Endothelial cell of umbilical vein (primary cell): ENCODE data around the gene RASAL2. TPM values are rescaled to one million over a fixed set of nuclear protein-coding genes. Genes with fewer than 3 reads are reported as not detected.

Experiments
- BruUV-seq: library from RNA; stranded (reverse); fragments of 400-500 nt; replicated peaks from 2 replicates; lab custom pipeline; 2021; lab: Mats Ljungman, UMichigan
- CTCF ChIA-PET: fragments of 300-600, 350-600 bp; sonication (Branson Sonifier 250); formaldehyde crosslinking; loops from one replicate; lab custom pipeline; 2021; ENCODE audit warnings: antibody characterized with exemption, inconsistent platforms; lab: Charles Lee
- POLR2A ChIA-PET: fragments of 300-600, 350-600 bp; sonication (Branson Sonifier 250); formaldehyde crosslinking; loops from one replicate; lab custom pipeline; 2021; ENCODE audit warnings: antibody characterized with exemption, inconsistent platforms; lab: Charles Lee
- DNase-seq: peaks from one replicate; pipeline ENCODE4 v3.0.0-alpha.2; 2011; ENCODE audit warnings: low read depth, low spot score
- FAIRE-seq: peaks from 2 replicates; lab custom pipeline; 2011; peaks lifted over from hg19 to GRCh38; lab: Jason Lieb, UNC
- H2AFZ ChIP-seq: 2 replicates; pipeline ENCODE4 v1.6.0; 2012; ENCODE audit warnings: low read depth, low read length, control low read depth, inconsistent platforms
- H3K27ac ChIP-seq: 2 replicates; pipeline ENCODE4 v1.5.1; 2011; ENCODE audit warnings: low read depth, mild to moderate bottlenecking, control low read depth, low read length, moderate library complexity; ENCODE audit not compliant: insufficient read depth
- H3K27me3 ChIP-seq, 2 experiments: 2 replicates each; pipeline versions ENCODE4 v1.6.0 to v1.6.1; 2011; ENCODE audit warnings: low read length in 2 of 2, mixed read lengths in 1 of 2; ENCODE audit not compliant: control insufficient read depth in 2 of 2, insufficient read depth in 2 of 2
- H3K36me3 ChIP-seq, 2 experiments: 2 replicates in 1 of 2; 3 replicates in 1 of 2; pipeline ENCODE4 v1.5.1; 2011; ENCODE audit warnings: low read length in 2 of 2, mild to moderate bottlenecking in 1 of 2, moderate library complexity in 1 of 2; ENCODE audit not compliant: control insufficient read depth in 2 of 2, insufficient read depth in 2 of 2; ENCODE audit errors: extremely low read depth in 1 of 2
- H3K4me1 ChIP-seq: 3 replicates; pipeline ENCODE4 v1.5.1; 2011; ENCODE audit warnings: mild to moderate bottlenecking, low read length; ENCODE audit not compliant: control insufficient read depth, insufficient read depth; ENCODE audit errors: extremely low read depth
- H3K4me2 ChIP-seq: 2 replicates; pipeline ENCODE4 v1.6.1; 2011; ENCODE audit warnings: low read length, control low read depth, mixed read lengths; ENCODE audit not compliant: insufficient read depth
- H3K4me3 ChIP-seq, 3 experiments: fragments of 200-600 bp in 1 of 3; sonication (generic), shearing (Covaris generic) in 1 of 3; replicated peaks in 1 of 3; 2 replicates each; pipeline ENCODE4 v1.5.1; 2011 to 2016; ENCODE audit warnings: control low read depth in 3 of 3, low read length in 3 of 3, mild to moderate bottlenecking in 2 of 3, inconsistent platforms in 1 of 3, low read depth in 1 of 3, moderate library complexity in 1 of 3; ENCODE audit not compliant: insufficient read depth in 1 of 3
- H3K79me2 ChIP-seq: 2 replicates; pipeline ENCODE4 v1.6.0; 2012; ENCODE audit warnings: low read length, inconsistent platforms; ENCODE audit not compliant: control insufficient read depth, insufficient read depth
- H3K9ac ChIP-seq: replicated peaks from 2 replicates; pipeline ENCODE3; 2011; ENCODE audit warnings: low read length, control low read depth; ENCODE audit not compliant: insufficient read depth; ENCODE audit errors: extremely low read depth
- H3K9me1 ChIP-seq: replicated peaks from 3 replicates; pipeline ENCODE4 v1.6.0; 2011; ENCODE audit warnings: mild to moderate bottlenecking, low read length; ENCODE audit not compliant: control insufficient read depth, insufficient read depth; ENCODE audit errors: extremely low read depth
- H3K9me3 ChIP-seq: replicated peaks from 2 replicates; pipeline ENCODE4 v1.5.1; 2012; ENCODE audit warnings: low read length, inconsistent platforms; ENCODE audit not compliant: control insufficient read depth, insufficient read depth
- H4K20me1 ChIP-seq: replicated peaks from 2 replicates; pipeline ENCODE3; 2011; ENCODE audit warnings: mild to moderate bottlenecking, low read length; ENCODE audit not compliant: control insufficient read depth, insufficient read depth; ENCODE audit errors: extremely low read depth
- CTCF ChIP-seq, 2 donors: IDR thresholded peaks; 1 replicate in 1 of 2; 2 replicates in 1 of 2; pipeline ENCODE4 v1.5.1; 2011; ENCODE audit warnings: low read length in 2 of 2, mild to moderate bottlenecking in 2 of 2, moderate library complexity in 2 of 2, control low read depth in 1 of 2, inconsistent platforms in 1 of 2, low read depth in 1 of 2; ENCODE audit not compliant: insufficient read depth in 1 of 2; ENCODE audit errors: extremely low read depth in 1 of 2
- EZH2 ChIP-seq: IDR thresholded peaks from 2 replicates; pipeline ENCODE4 v1.6.1; 2012; ENCODE audit warnings: borderline replicate concordance, low read depth, mild to moderate bottlenecking, moderate library complexity, low read length, inconsistent platforms; ENCODE audit not compliant: severe bottlenecking
- GATA2 ChIP-seq: IDR thresholded peaks from 2 replicates; pipeline ENCODE4 v1.7.0; 2011; ENCODE audit warnings: low read depth, mild to moderate bottlenecking, moderate library complexity, mixed read lengths, low read length; ENCODE audit not compliant: insufficient read length, insufficient read depth
- MAX ChIP-seq: IDR thresholded peaks from 2 replicates; pipeline ENCODE4 v1.6.1; 2011; ENCODE audit not compliant: insufficient read depth, insufficient read length
- MYC ChIP-seq: IDR thresholded peaks from one replicate; pipeline ENCODE4 v1.6.1; 2011; ENCODE audit warnings: mild to moderate bottlenecking, low read depth, low read length
- dilution Hi-C: fragments of 300-500 bp; cut with MboI; formaldehyde crosslinking; loops from one replicate; pipeline ENCODE4 v1.15.0; 2019; ENCODE audit warnings: low sequenced_read_pairs; ENCODE audit not compliant: extremely low pct_ligation_motif_present
- intact Hi-C: fragments of 100-400 bp; cut with micrococcal nuclease; formaldehyde crosslinking; loops from one replicate; pipeline ENCODE4 v1.10.0; 2022
- polyA plus RNA-seq, 4 experiments: library from polyadenylated mRNA; depleted of rRNA in 3 of 4; stranded (reverse) in 3 of 4; unstranded in 1 of 4; fragments of >200 nt; gene quantifications; 2 replicates each; pipeline versions ENCODE4 v1.2.1 to v1.2.3, GENCODE V29; 2011 to 2012; ENCODE audit warnings: missing spikeins in 1 of 4
- total RNA-seq: library from RNA; stranded (reverse); gene quantifications from 2 replicates; pipeline ENCODE4 v1.2.3, GENCODE V29; 2021

The RASAL2 gene
- total and polyA plus RNA-seq, 2 donors (not counting 3 experiments of a cell fraction or from before 2014, with no cell fraction given): 12.5 to 15.5 TPM

DNA sequence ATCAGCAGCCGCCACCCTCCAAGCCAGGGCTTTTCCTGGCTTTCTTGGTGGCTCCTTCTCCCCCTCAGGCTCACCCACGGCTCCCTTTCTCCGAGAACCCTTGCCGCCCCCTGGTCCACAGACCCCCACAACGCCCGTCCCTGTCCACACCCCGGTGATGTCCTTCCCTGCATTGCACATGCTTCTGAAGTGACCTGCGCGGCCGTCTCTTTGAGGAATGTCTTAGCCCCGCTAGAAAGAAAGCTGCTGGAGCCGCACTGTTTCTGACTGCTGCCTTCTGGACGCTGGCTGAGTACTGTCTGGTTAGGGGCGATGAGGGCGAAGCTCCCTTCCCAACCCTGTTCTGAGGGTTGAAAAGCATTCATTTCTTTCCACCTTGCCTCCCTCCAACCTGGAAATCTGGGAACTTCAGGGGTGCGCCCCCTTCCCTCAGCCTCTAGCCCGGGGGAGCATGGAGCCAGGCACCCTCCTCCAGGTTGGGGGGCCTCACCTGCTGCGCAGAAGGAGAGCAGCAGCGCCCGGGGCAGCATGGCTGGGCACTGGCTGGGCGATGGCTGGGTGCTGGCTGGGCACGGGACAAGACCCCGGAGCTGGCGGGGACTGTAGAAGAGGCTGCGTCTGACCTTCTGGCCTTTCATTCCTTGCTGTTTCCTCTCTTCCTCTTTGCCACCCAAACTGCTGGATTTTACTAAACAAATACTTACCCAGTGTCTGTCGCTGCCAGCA lies 402.7 kb downstream of the RASAL2 start, which contains the start of gene CLEC20A:
CLEC20A (minus strand) TSS at position 555 of the 726 bp plus-strand sequence; CDS start at position 530, 25 bp downstream.
- no peaks in the 10 kb centered on the region for H3K9me3 ChIP-seq
- no peak within 1 kb of the TSS for H3K4me2 ChIP-seq
- H2AFZ ChIP-seq: no peak within 1 kb of the TSS
- H3K4me1 ChIP-seq: no peaks in the 10 kb centered on the region
- H4K20me1 ChIP-seq: no peaks in the 10 kb centered on the region
- no peak for DNase-seq
- intact Hi-C loops: no loop called here
- no peak within 1 kb of the TSS for H3K27ac ChIP-seq
- TF ChIP-seq MYC (no peak), GATA2 (no peak), MAX (no peak), CTCF (IDR thresholded peaks at IDR 0.05; ENCODE audit: extremely low read depth in 1 of 2, insufficient read depth in 1 of 2, low read depth in 1 of 2, low read length in 2 of 2) (no peak), EZH2 (no peak)
- ChIA-PET POLR2A (no interaction called here), CTCF (interaction anchor here (1.9 kb wide), 1 partner anchor 11 kb away, joined by 6 read pairs; no protein-coding TSS in a partner anchor)
- no peaks in the 10 kb centered on the region for H3K27me3 ChIP-seq
- no peak within 1 kb of the TSS for H3K4me3 ChIP-seq
- H3K36me3 ChIP-seq: no peaks in the 10 kb centered on the region
- no peaks in the 10 kb centered on the region for H3K79me2 ChIP-seq
- no peak within 1 kb of the TSS for H3K9ac ChIP-seq
- no peaks in the 10 kb centered on the region for H3K9me1 ChIP-seq
- BruUV-seq: no TSS peak
- dilution Hi-C loops: no loop called here
- no peak for FAIRE-seq
